ENCODE measurements around the gene FGD2. TPM values are rescaled to one million over a fixed set of nuclear protein-coding genes. Genes with fewer than 3 reads are reported as not detected.

FGD2 gene
- total and polyA plus RNA-seq, 2 of the 8 experiments (the other 6 are each of a cell fraction or from before 2014, with no cell fraction given) = 0.12 to 0.32 TPM

GRCh38 chr6:36967301-36967700 lies 38.2 kb upstream of the FGD2 start:
- CTCF ChIA-PET (ENCODE audit: partially characterized antibody) = interaction anchor here (0.5 to 3.1 kb wide), 2 partner anchors 51 to 133 kb away, joined by 3 to 11 read pairs; no protein-coding TSS in a partner anchor

More at GRCh38 chr6:36967301-36967700, 38.2 kb upstream of the FGD2 start:
- H4K8ac ChIP-seq (ENCODE audit: extremely low read depth, insufficient read depth, low read length) = no peak overlapping the region
- H3K79me1 ChIP-seq (ENCODE audit: low read depth, low read length) = no peaks in the 10 kb centered on the region; the same call in 1 of the 2 replicates
- H3K9me3 ChIP-seq (ENCODE audit: insufficient read depth in 2 of 2, low read depth in 1 of 2, low read length in 1 of 2) = no peaks in the 10 kb centered on the region
- POLR2A ChIA-PET (ENCODE audit: partially characterized antibody) = interaction anchor here (0.8 to 2.2 kb wide), 3 partner anchors 11 to 35 kb away, joined by 3 to 7 read pairs (median 5); no protein-coding TSS in a partner anchor
- no peak overlapping the region for H2BK120ac ChIP-seq (replicated peaks; ENCODE audit: low read depth, low read length)
- H4K91ac ChIP-seq (replicated peaks; ENCODE audit: insufficient read length, low read length) = no peak overlapping the region
- no peak overlapping the region for H2BK5ac ChIP-seq (ENCODE audit: low read depth, low read length)
- no peak overlapping the region for H2BK15ac ChIP-seq (ENCODE audit: low read length)
- no peak overlapping the region for H2AFZ ChIP-seq (ENCODE audit: low read length)
- no peak for FAIRE-seq
- H3K4me1 ChIP-seq (replicated peaks in 1 of 4; ENCODE audit: control insufficient read depth in 3 of 4, insufficient read depth in 4 of 4, low read length in 3 of 4) = peaks cover 0 to 8% (median 5%) of the 10 kb centered on the region in 4 experiments; a peak in 4 of 7 replicates
- no peak overlapping the region for H3K27ac ChIP-seq (ENCODE audit: low read depth, low read length)
- H3K23me2 ChIP-seq (ENCODE audit: low read depth, low read length) = no peaks in the 10 kb centered on the region
- no peaks in the 10 kb centered on the region for H3K79me2 ChIP-seq (ENCODE audit: control insufficient read depth in 1 of 2, insufficient read depth in 2 of 2, low read length in 2 of 2)
- H3K56ac ChIP-seq (replicated peaks; ENCODE audit: insufficient read length, low read depth, low read length) = no peak overlapping the region
- WGBS, 2 experiments (ENCODE audit: extremely low coverage in 1 of 2, insufficient coverage in 1 of 2, insufficient read length in 1 of 2, insufficient replicate concordance in 2 of 2, low coverage in 1 of 2, low lambda C conversion rate in 2 of 2, missing lambda C conversion rate in 1 of 2) = 94% methylated on average over 3 of the region's 3 CpGs; no CpG with 5 or more reads in 1 of the 2 experiments
- H2AK5ac ChIP-seq (ENCODE audit: low read depth, low read length) = no peak overlapping the region
- H3K14ac ChIP-seq (ENCODE audit: insufficient read length) = no peak overlapping the region
- no peaks in the 10 kb centered on the region for H3K27me3 ChIP-seq (replicated peaks in 1 of 4; ENCODE audit: control insufficient read depth in 3 of 4, extremely low read depth in 1 of 4, insufficient read depth in 3 of 4, low read length in 3 of 4)
- H3K4ac ChIP-seq (replicated peaks; ENCODE audit: insufficient read length, low read depth, low read length) = no peak overlapping the region
- H2BK20ac ChIP-seq (ENCODE audit: low read length) = no peak overlapping the region
- H3K4me2 ChIP-seq (ENCODE audit: insufficient read depth in 1 of 2, low read depth in 2 of 2, low read length in 2 of 2) = no peak overlapping the region
- no peak overlapping the region for H2BK12ac ChIP-seq (ENCODE audit: low read depth, low read length)
- TF ChIP-seq KDM5A (IDR thresholded peaks at IDR 0.05; ENCODE audit: low read length) = no peak
- 0 out of 2 replicates have a peak, but pooled peaks have one; percentile 21 for TF ChIP-seq POLR2AphosphoS5 (IDR thresholded peaks at IDR 0.05; ENCODE audit: low read depth, low read length)
- H3K18ac ChIP-seq (ENCODE audit: extremely low read depth, low read length) = no peak overlapping the region
- H3K4me3 ChIP-seq (ENCODE audit: extremely low read depth in 1 of 4, insufficient read depth in 2 of 4, low read depth in 3 of 4, low read length in 4 of 4) = no peak overlapping the region
- H4K5ac ChIP-seq (ENCODE audit: insufficient read length, low read depth, low read length) = no peak overlapping the region
- no peak overlapping the region for H3K23ac ChIP-seq (ENCODE audit: insufficient read length)
- H4K20me1 ChIP-seq (replicated peaks in 1 of 2; ENCODE audit: control insufficient read depth in 1 of 2, insufficient read depth in 2 of 2, low read length in 2 of 2) = peaks cover 4 to 6% of the 10 kb centered on the region in 2 experiments
- no peak overlapping the region for H3K9ac ChIP-seq (replicated peaks in 1 of 4; ENCODE audit: extremely low read depth in 1 of 4, low read depth in 3 of 4, low read length in 3 of 4)
- H3K36me3 ChIP-seq (ENCODE audit: control insufficient read depth in 2 of 4, insufficient read depth in 4 of 4, low read length in 3 of 4) = peaks cover 26 to 47% (median 42%) of the 10 kb centered on the region in 4 experiments
- DNase-seq (ENCODE audit: low read depth in 1 of 2, low spot score in 2 of 2) = no peak

All from H1 (cell line).